OCI-LY3 (cell line): ENCODE results near the gene EBPL.
A peak's percentile ranks its signal among the peaks of the same experiment; 100 is the strongest.

Experiments used
- H2AFZ ChIP-seq: fragments of 200-600, 300-600 bp; shearing (Covaris generic); 2 replicates; pipeline ENCODE4 v1.6.0; 2014; ENCODE audit warnings: antibody characterized with exemption, low read depth, low read length
- H3K27ac ChIP-seq: fragments of 200-600, 300-600 bp; sonication (generic); 2 replicates; pipeline ENCODE4 v1.5.1; 2014; ENCODE audit warnings: mild to moderate bottlenecking, low read length, moderate library complexity, mixed read lengths
- H3K27me3 ChIP-seq: fragments of 200-600, 300-600 bp; sonication (generic); 2 replicates; pipeline ENCODE4 v1.6.1; 2014; ENCODE audit warnings: low read depth, low read length, mixed read lengths
- H3K36me3 ChIP-seq: fragments of 200-600, 300-600 bp; sonication (generic); replicated peaks from 2 replicates; pipeline ENCODE3; 2014; ENCODE audit warnings: low read depth, low read length, mixed read lengths
- H3K4me1 ChIP-seq: fragments of 300-600, 200-600 bp; sonication (generic); 2 replicates; pipeline ENCODE4 v1.6.1; 2014; ENCODE audit warnings: low read length, mixed read lengths
- H3K4me2 ChIP-seq: fragments of 200-600, 300-600 bp; sonication (generic); 2 replicates; pipeline ENCODE4 v1.6.1; 2014; ENCODE audit warnings: low read length, mixed read lengths
- H3K4me3 ChIP-seq: fragments of 300-600, 200-600 bp; sonication (generic); 2 replicates; pipeline ENCODE4 v1.5.1; 2014; ENCODE audit warnings: antibody characterized with exemption, mild to moderate bottlenecking, low read length, moderate library complexity
- H3K79me2 ChIP-seq: fragments of 300-600, 200-600 bp; shearing (Covaris generic); 2 replicates; pipeline ENCODE4 v1.6.1; 2014; ENCODE audit warnings: mild to moderate bottlenecking, low read length, mixed read lengths
- H3K9ac ChIP-seq: fragments of 300-600, 200-600 bp; shearing (Covaris generic); 2 replicates; pipeline ENCODE4 v1.6.0; 2014; ENCODE audit warnings: mild to moderate bottlenecking, low read length, moderate library complexity
- H3K9me3 ChIP-seq: fragments of 200-600, 300-600 bp; shearing (Covaris generic); 2 replicates; pipeline ENCODE4 v1.6.1; 2014; ENCODE audit warnings: low read length, mixed read lengths; ENCODE audit not compliant: insufficient read depth
- H4K20me1 ChIP-seq: fragments of 200-600, 300-600 bp; sonication (generic); 2 replicates; pipeline ENCODE4 v1.6.1; 2016; ENCODE audit warnings: low read length, mixed read lengths; ENCODE audit not compliant: insufficient read depth
- CTCF ChIP-seq: fragments of 200-600, 300-600 bp; sonication (generic); IDR thresholded peaks from 2 replicates; pipeline ENCODE4 v1.5.1; 2014; ENCODE audit warnings: antibody characterized with exemption, low read length, low read depth
- EZH2phosphoT487 ChIP-seq: fragments of 200-600 bp; shearing (Covaris generic); IDR thresholded peaks from 2 replicates; pipeline ENCODE4 v1.6.1; 2018; ENCODE audit warnings: antibody characterized with exemption, mixed run types, low read depth

Gene EBPL

DNA sequence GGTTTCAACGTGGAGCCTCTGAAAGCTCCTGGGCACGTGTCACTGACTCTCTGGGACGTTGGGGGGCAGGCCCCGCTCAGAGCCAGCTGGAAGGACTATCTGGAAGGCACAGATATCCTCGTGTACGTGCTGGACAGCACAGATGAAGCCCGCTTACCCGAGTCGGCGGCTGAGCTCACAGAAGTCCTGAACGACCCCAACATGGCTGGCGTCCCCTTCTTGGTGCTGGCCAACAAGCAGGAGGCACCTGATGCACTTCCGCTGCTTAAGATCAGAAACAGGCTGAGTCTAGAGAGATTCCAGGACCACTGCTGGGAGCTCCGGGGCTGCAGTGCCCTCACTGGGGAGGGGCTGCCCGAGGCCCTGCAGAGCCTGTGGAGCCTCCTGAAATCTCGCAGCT lies 60.7 kb downstream of the EBPL start:
- Histone ChIP-seq H3K36me3 (peaks cover 9% of the 10 kb centered on the region), H4K20me1 (no peaks in the 10 kb centered on the region), H3K79me2 (peaks cover 11% of the 10 kb centered on the region), H3K4me1 (peaks cover 16% of the 10 kb centered on the region), H3K9ac (no peak overlapping the region), H3K4me2 (no peak overlapping the region), H2AFZ (no peak overlapping the region), H3K9me3 (no peaks in the 10 kb centered on the region), H3K27me3 (no peaks in the 10 kb centered on the region), H3K4me3 (no peak overlapping the region), H3K27ac (no peak overlapping the region)
- no peak for TF ChIP-seq EZH2phosphoT487
- TF ChIP-seq CTCF, result no peak

DNA sequence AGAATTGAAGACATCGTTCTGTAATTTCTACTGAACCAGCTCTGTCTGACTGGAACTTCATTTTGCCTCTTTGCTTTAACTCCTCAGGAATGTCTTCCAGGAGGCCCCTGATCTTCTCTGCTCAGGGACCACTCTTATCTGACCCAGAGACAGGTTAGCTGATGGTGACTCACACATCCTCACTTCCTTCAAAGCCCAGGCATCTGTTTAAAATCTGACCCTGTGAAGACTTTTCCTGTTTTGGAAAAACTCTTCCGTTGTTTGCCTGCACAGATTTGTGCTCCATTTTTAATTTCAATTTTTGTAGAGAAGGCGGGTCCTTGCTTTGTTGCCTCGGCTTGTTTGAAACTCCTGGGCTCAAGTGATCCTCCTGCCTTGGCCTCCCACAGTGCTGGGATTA lies 61.3 kb downstream of the EBPL start:
- TF ChIP-seq CTCF (no peak), EZH2phosphoT487 (no peak)
- Histone ChIP-seq H3K4me1 (peaks cover 15% of the 10 kb centered on the region), H3K9me3 (no peaks in the 10 kb centered on the region), H3K9ac (no peak overlapping the region), H3K79me2 (peaks cover 11% of the 10 kb centered on the region), H4K20me1 (no peaks in the 10 kb centered on the region), H2AFZ (no peak overlapping the region), H3K27ac (no peak overlapping the region), H3K27me3 (no peaks in the 10 kb centered on the region), H3K4me2 (no peak overlapping the region), H3K36me3 (peaks cover 9% of the 10 kb centered on the region), H3K4me3 (no peak overlapping the region)

GRCh38 chr13:49629196-49629938 lies 61.9 kb downstream of the EBPL start:
- Histone ChIP-seq H3K4me1 (peaks cover 15% of the 10 kb centered on the region), H3K9me3 (no peaks in the 10 kb centered on the region), H3K27me3 (no peaks in the 10 kb centered on the region), H3K27ac (no peak overlapping the region), H3K9ac (no peak overlapping the region), H3K4me3 (peak overlapping the region; percentile 77), H4K20me1 (no peaks in the 10 kb centered on the region), H3K79me2 (peaks cover 11% of the 10 kb centered on the region), H3K4me2 (peak overlapping the region; percentile 62), H3K36me3 (peaks cover 9% of the 10 kb centered on the region), H2AFZ (no peak overlapping the region)
- TF ChIP-seq EZH2phosphoT487 (no peak), CTCF (no peak)

DNA sequence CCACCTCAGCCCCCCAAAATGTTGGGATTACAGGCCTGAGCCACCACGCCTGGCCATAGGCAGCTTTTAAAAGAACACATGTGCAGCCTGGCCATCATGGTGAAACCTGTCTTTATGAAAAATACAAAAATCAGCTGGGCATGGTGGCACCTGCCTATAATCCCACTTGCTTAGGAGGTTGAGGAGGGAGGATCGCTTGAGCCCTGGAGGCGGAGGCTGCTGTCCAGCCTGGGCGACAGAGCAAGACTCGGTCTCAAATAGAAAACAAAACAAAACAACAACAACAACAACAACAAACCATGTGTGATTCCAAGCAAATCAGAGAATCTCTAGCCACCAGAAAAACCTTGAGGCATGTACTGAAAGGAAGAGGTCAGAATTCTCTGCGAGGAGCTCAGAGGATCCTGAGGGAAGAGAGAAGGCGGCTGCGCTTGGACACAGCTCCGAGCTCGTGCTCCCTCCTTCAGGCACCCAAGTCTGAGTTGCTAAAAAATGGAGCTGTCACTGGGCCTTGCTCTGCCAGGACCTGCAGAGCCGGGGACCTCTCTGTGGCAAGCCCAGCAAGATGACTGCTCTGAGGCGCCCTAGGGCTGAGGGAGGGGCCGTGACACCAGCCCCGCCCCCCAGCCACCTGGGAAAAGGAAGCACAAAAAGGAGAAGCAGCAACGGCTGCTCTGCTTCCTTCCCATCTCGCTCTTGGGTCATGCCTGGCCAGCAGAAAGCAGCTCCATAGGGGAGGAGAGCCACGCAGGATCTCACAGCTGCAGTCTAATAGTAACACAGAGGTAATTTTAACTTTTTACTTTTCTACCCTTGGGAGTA lies 63.2 kb downstream of the EBPL start, which contains the start of gene ARL11:
TSS of gene ARL11 (plus strand) at position 677 of the 822 bp plus-strand sequence. CDS start 1,941 bp downstream, outside the sequence.
- peak within 1 kb of the TSS; percentile 69 for H3K9ac ChIP-seq
- TF ChIP-seq CTCF (no peak), EZH2phosphoT487 (no peak)
- H3K27ac ChIP-seq, result peak within 1 kb of the TSS; percentile 24
- peak within 1 kb of the TSS; percentile 77 for H3K4me3 ChIP-seq
- H3K4me1 ChIP-seq, result peaks cover 15% of the 10 kb centered on the region
- peak within 1 kb of the TSS; percentile 88 for H2AFZ ChIP-seq
- H3K79me2 ChIP-seq, result peaks cover 11% of the 10 kb centered on the region
- peaks cover 9% of the 10 kb centered on the region for H3K36me3 ChIP-seq
- peak within 1 kb of the TSS; percentile 62 for H3K4me2 ChIP-seq
- no peaks in the 10 kb centered on the region for H3K27me3 ChIP-seq
- no peaks in the 10 kb centered on the region for H3K9me3 ChIP-seq
- H4K20me1 ChIP-seq, result no peaks in the 10 kb centered on the region
